Measurements from ENCODE around the gene FEV. TPM values are rescaled to one million over a fixed set of nuclear protein-coding genes. Genes with fewer than 3 reads are reported as not detected.

FEV gene
- total RNA-seq, 1 donor from 2014 or later, result not detected

GRCh38 chr2:218963601-218964000 is 21.4 kb downstream of the FEV start:
- TF ChIP-seq CTCF (IDR thresholded peaks at IDR 0.05; ENCODE audit: partially characterized antibody, unreplicated experiment), result no peak
- peak overlapping the region; percentile 96 for H3K27ac Mint-ChIP-seq (ENCODE audit: unreplicated experiment)
- DNase-seq, result no peak
- peak overlapping the region; percentile 100 for H3K4me3 Mint-ChIP-seq (ENCODE audit: unreplicated experiment)
- H3K4me1 Mint-ChIP-seq (ENCODE audit: low read depth, unreplicated experiment), result peaks cover 22% of the 10 kb centered on the region
- H3K9me3 Mint-ChIP-seq (ENCODE audit: unreplicated experiment), result peaks cover 19% of the 10 kb centered on the region
- H3K27me3 Mint-ChIP-seq (ENCODE audit: unreplicated experiment), result peaks cover 19% of the 10 kb centered on the region
- peaks cover 6% of the 10 kb centered on the region for H3K36me3 Mint-ChIP-seq (ENCODE audit: unreplicated experiment)

- TF ChIP-seq CTCF (IDR thresholded peaks at IDR 0.05; ENCODE audit: partially characterized antibody, unreplicated experiment), result no peak
- Mint-ChIP-seq H3K27ac (ENCODE audit: unreplicated experiment) (peak overlapping the region; percentile 96), H3K9me3 (ENCODE audit: unreplicated experiment) (peaks cover 19% of the 10 kb centered on the region), H3K27me3 (ENCODE audit: unreplicated experiment) (peaks cover 20% of the 10 kb centered on the region), H3K4me3 (ENCODE audit: unreplicated experiment) (peak overlapping the region; percentile 100), H3K36me3 (ENCODE audit: unreplicated experiment) (peaks cover 6% of the 10 kb centered on the region), H3K4me1 (ENCODE audit: low read depth, unreplicated experiment) (peaks cover 22% of the 10 kb centered on the region)
- peak; percentile 94 for DNase-seq
Observed at GRCh38 chr2:218962859-218963492, 22.0 kb downstream of the FEV start.

- peak; percentile 78 for DNase-seq
- H3K4me3 Mint-ChIP-seq (ENCODE audit: unreplicated experiment), result peak overlapping the region; percentile 100
- peaks cover 23% of the 10 kb centered on the region for H3K9me3 Mint-ChIP-seq (ENCODE audit: unreplicated experiment)
- H3K27me3 Mint-ChIP-seq (ENCODE audit: unreplicated experiment), result peaks cover 21% of the 10 kb centered on the region
- peaks cover 19% of the 10 kb centered on the region for H3K4me1 Mint-ChIP-seq (ENCODE audit: low read depth, unreplicated experiment)
- peak overlapping the region; percentile 98 for H3K27ac Mint-ChIP-seq (ENCODE audit: unreplicated experiment)
- peaks cover 6% of the 10 kb centered on the region for H3K36me3 Mint-ChIP-seq (ENCODE audit: unreplicated experiment)
- no peak for TF ChIP-seq CTCF (IDR thresholded peaks at IDR 0.05; ENCODE audit: partially characterized antibody, unreplicated experiment)
Observed at GRCh38 chr2:218961651-218962570, 23.1 kb downstream of the FEV start.

GRCh38 chr2:218961229-218961628 is 23.8 kb downstream of the FEV start:
- no peak for DNase-seq
- peak overlapping the region; percentile 100 for H3K4me3 Mint-ChIP-seq (ENCODE audit: unreplicated experiment)
- H3K9me3 Mint-ChIP-seq (ENCODE audit: unreplicated experiment), result peaks cover 23% of the 10 kb centered on the region
- H3K36me3 Mint-ChIP-seq (ENCODE audit: unreplicated experiment), result peaks cover 6% of the 10 kb centered on the region
- H3K27me3 Mint-ChIP-seq (ENCODE audit: unreplicated experiment), result peaks cover 21% of the 10 kb centered on the region
- H3K4me1 Mint-ChIP-seq (ENCODE audit: low read depth, unreplicated experiment), result peaks cover 19% of the 10 kb centered on the region
- peak overlapping the region; percentile 98 for H3K27ac Mint-ChIP-seq (ENCODE audit: unreplicated experiment)
- no peak for TF ChIP-seq CTCF (IDR thresholded peaks at IDR 0.05; ENCODE audit: partially characterized antibody, unreplicated experiment)
